HCT116 (cell line): ENCODE measurements around the gene SCARB1.

Source experiments
- CBX3 ChIP-seq: IDR thresholded peaks from 2 replicates; pipeline ENCODE4 v1.6.1; 2012; ENCODE audit warnings: low read depth
- JUND ChIP-seq: IDR thresholded peaks from 2 replicates; pipeline ENCODE4 v1.6.1; 2012
- POLR2A ChIP-seq: IDR thresholded peaks from 2 replicates; pipeline ENCODE4 v1.7.0; 2011; ENCODE audit warnings: borderline replicate concordance; ENCODE audit not compliant: insufficient read depth, insufficient read length; ENCODE audit errors: extremely low read depth
- POLR2AphosphoS5 ChIP-seq: IDR thresholded peaks from 2 replicates; pipeline ENCODE4 v1.6.1; 2011; ENCODE audit warnings: mild to moderate bottlenecking, low read depth, low read length, moderate library complexity
- TCF7L2 ChIP-seq: IDR thresholded peaks from 2 replicates; pipeline ENCODE4 v1.7.0; 2011; ENCODE audit warnings: borderline replicate concordance, inconsistent platforms; ENCODE audit not compliant: insufficient read depth, insufficient read length; ENCODE audit errors: extremely low read depth
- ZNF274 ChIP-seq: fragments of 200-500 bp; sonication (Bioruptor generic); IDR thresholded peaks from 2 replicates; pipeline ENCODE4 v1.6.1; 2014; ENCODE audit warnings: mild to moderate bottlenecking, low read depth, low read length, inconsistent platforms
- TF ChIP-seq, protein P1 (sequence below), 3 experiments: fragments of 200-600 bp in 1 of 3; sonication (generic) in 1 of 3; IDR thresholded peaks in 2 of 3; conservative IDR thresholded peaks in 1 of 3; 2 replicates each; pipeline ENCODE4 v1.5.1; 2012 to 2017; ENCODE audit warnings: low read depth in 2 of 3, low read length in 2 of 3, antibody characterized with exemption in 1 of 3, borderline replicate concordance in 1 of 3, control low read depth in 1 of 3, mild to moderate bottlenecking in 1 of 3, mixed read lengths in 1 of 3, mixed run types in 1 of 3, moderate library complexity in 1 of 3; ENCODE audit not compliant: insufficient read depth in 1 of 3
- TF ChIP-seq, protein P2 (sequence below): IDR thresholded peaks from 2 replicates; pipeline ENCODE4 v1.6.1; 2012; ENCODE audit warnings: low read depth
- TF ChIP-seq, protein P3 (sequence below): IDR thresholded peaks from 2 replicates; pipeline ENCODE4 v1.6.1; 2012

DNA sequence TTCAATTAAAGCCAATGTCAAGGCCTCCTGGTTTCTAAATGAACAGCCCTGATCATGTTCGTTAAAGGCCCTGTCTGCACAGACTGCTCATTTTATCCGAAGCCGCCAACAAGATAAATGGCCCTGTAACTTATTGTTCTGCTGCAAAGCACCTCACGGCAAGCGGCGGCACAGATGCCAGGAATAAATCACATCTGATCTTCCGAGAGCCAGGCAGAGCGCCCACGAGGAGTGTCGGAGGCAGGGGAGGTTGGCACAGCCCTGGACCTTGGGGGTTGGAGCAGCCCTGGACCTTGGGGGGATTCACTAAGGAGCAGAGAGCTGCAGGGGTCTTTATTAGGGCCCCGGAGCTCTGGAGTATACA, 110.5 kb downstream of the SCARB1 start:
- TF ChIP-seq POLR2A (no peak), ZNF274 (no peak), CBX3 (no peak), POLR2AphosphoS5 (no peak), JUND (no peak), TCF7L2 (no peak)
- TF ChIP-seq, protein P1, sequence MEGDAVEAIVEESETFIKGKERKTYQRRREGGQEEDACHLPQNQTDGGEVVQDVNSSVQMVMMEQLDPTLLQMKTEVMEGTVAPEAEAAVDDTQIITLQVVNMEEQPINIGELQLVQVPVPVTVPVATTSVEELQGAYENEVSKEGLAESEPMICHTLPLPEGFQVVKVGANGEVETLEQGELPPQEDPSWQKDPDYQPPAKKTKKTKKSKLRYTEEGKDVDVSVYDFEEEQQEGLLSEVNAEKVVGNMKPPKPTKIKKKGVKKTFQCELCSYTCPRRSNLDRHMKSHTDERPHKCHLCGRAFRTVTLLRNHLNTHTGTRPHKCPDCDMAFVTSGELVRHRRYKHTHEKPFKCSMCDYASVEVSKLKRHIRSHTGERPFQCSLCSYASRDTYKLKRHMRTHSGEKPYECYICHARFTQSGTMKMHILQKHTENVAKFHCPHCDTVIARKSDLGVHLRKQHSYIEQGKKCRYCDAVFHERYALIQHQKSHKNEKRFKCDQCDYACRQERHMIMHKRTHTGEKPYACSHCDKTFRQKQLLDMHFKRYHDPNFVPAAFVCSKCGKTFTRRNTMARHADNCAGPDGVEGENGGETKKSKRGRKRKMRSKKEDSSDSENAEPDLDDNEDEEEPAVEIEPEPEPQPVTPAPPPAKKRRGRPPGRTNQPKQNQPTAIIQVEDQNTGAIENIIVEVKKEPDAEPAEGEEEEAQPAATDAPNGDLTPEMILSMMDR (IDR thresholded peaks at IDR 0.05 in 2 of 3, conservative IDR thresholded peaks at IDR 0.05 in 1 of 3; ENCODE audit: borderline replicate concordance in 1 of 3, insufficient read depth in 1 of 3, low read depth in 2 of 3, low read length in 2 of 3) = no peak
- TF ChIP-seq, protein P2, sequence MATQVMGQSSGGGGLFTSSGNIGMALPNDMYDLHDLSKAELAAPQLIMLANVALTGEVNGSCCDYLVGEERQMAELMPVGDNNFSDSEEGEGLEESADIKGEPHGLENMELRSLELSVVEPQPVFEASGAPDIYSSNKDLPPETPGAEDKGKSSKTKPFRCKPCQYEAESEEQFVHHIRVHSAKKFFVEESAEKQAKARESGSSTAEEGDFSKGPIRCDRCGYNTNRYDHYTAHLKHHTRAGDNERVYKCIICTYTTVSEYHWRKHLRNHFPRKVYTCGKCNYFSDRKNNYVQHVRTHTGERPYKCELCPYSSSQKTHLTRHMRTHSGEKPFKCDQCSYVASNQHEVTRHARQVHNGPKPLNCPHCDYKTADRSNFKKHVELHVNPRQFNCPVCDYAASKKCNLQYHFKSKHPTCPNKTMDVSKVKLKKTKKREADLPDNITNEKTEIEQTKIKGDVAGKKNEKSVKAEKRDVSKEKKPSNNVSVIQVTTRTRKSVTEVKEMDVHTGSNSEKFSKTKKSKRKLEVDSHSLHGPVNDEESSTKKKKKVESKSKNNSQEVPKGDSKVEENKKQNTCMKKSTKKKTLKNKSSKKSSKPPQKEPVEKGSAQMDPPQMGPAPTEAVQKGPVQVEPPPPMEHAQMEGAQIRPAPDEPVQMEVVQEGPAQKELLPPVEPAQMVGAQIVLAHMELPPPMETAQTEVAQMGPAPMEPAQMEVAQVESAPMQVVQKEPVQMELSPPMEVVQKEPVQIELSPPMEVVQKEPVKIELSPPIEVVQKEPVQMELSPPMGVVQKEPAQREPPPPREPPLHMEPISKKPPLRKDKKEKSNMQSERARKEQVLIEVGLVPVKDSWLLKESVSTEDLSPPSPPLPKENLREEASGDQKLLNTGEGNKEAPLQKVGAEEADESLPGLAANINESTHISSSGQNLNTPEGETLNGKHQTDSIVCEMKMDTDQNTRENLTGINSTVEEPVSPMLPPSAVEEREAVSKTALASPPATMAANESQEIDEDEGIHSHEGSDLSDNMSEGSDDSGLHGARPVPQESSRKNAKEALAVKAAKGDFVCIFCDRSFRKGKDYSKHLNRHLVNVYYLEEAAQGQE = no peak
- TF ChIP-seq, protein P3, sequence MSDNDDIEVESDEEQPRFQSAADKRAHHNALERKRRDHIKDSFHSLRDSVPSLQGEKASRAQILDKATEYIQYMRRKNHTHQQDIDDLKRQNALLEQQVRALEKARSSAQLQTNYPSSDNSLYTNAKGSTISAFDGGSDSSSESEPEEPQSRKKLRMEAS = no peak
